ENCODE data around the gene LPCAT1.

The LPCAT1 gene

GRCh38 chr5:1420211-1421195 is 103.3 kb downstream of the LPCAT1 start:
- Histone ChIP-seq H3K9ac (ENCODE audit: low read length in 5 of 5) (no peak overlapping the region), H3K36me3 (ENCODE audit: control insufficient read depth in 5 of 5, insufficient read depth in 5 of 5, low read length in 5 of 5) (no peaks in the 10 kb centered on the region), H3K4me1 (ENCODE audit: control insufficient read depth in 5 of 5, insufficient read depth in 5 of 5, low read length in 5 of 5) (peaks cover 0 to 19% (median 9%) of the 10 kb centered on the region in 5 donors)

GRCh38 chr5:1419476-1420210 is 104.1 kb downstream of the LPCAT1 start:
- H3K9me3 ChIP-seq (ENCODE audit: control insufficient read depth in 5 of 5, low read length in 5 of 5): peaks cover 0 to 3% (median 0%) of the 10 kb centered on the region in 5 donors
- no peaks in the 10 kb centered on the region for H3K27me3 ChIP-seq (ENCODE audit: control insufficient read depth in 5 of 5, insufficient read depth in 4 of 5, low read length in 5 of 5)
- peaks cover 0 to 16% (median 9%) of the 10 kb centered on the region in 5 donors for H3K4me1 ChIP-seq (ENCODE audit: control insufficient read depth in 5 of 5, insufficient read depth in 5 of 5, low read length in 5 of 5)
- no peak overlapping the region for H3K9ac ChIP-seq (ENCODE audit: low read length in 5 of 5)
- H3K36me3 ChIP-seq (ENCODE audit: control insufficient read depth in 5 of 5, insufficient read depth in 5 of 5, low read length in 5 of 5): no peaks in the 10 kb centered on the region
- no peak overlapping the region for H3K4me3 ChIP-seq (ENCODE audit: low read depth in 1 of 5, low read length in 5 of 5)
- no peak overlapping the region for H3K27ac ChIP-seq (ENCODE audit: low read depth, low read length)

More at GRCh38 chr5:1420211-1421195, 103.3 kb downstream of the LPCAT1 start:
- no peak overlapping the region for H3K27ac ChIP-seq (ENCODE audit: low read depth, low read length)
- no peak overlapping the region for H3K4me3 ChIP-seq (ENCODE audit: low read depth in 1 of 5, low read length in 5 of 5)
- no peaks in the 10 kb centered on the region for H3K27me3 ChIP-seq (ENCODE audit: control insufficient read depth in 5 of 5, insufficient read depth in 4 of 5, low read length in 5 of 5)
- peaks cover 0 to 5% (median 0%) of the 10 kb centered on the region in 5 donors for H3K9me3 ChIP-seq (ENCODE audit: control insufficient read depth in 5 of 5, low read length in 5 of 5)

GRCh38 chr5:1418921-1419280 is 104.9 kb downstream of the LPCAT1 start:
- H3K4me1 ChIP-seq (ENCODE audit: control insufficient read depth in 5 of 5, insufficient read depth in 5 of 5, low read length in 5 of 5): peaks cover 0 to 12% (median 9%) of the 10 kb centered on the region in 5 donors
- H3K36me3 ChIP-seq (ENCODE audit: control insufficient read depth in 5 of 5, insufficient read depth in 5 of 5, low read length in 5 of 5): no peaks in the 10 kb centered on the region
- H3K27ac ChIP-seq (ENCODE audit: low read depth, low read length): no peak overlapping the region
- no peak overlapping the region for H3K9ac ChIP-seq (ENCODE audit: low read length in 5 of 5)
- H3K9me3 ChIP-seq (ENCODE audit: control insufficient read depth in 5 of 5, low read length in 5 of 5): peaks cover 0 to 3% (median 0%) of the 10 kb centered on the region in 5 donors
- H3K27me3 ChIP-seq (ENCODE audit: control insufficient read depth in 5 of 5, insufficient read depth in 4 of 5, low read length in 5 of 5): peaks cover 0 to 2% (median 2%) of the 10 kb centered on the region in 5 donors
- H3K4me3 ChIP-seq (ENCODE audit: low read depth in 1 of 5, low read length in 5 of 5): no peak overlapping the region

- peaks cover 0 to 3% (median 0%) of the 10 kb centered on the region in 5 donors for H3K9me3 ChIP-seq (ENCODE audit: control insufficient read depth in 5 of 5, low read length in 5 of 5)
- H3K36me3 ChIP-seq (ENCODE audit: control insufficient read depth in 5 of 5, insufficient read depth in 5 of 5, low read length in 5 of 5): no peaks in the 10 kb centered on the region
- H3K27ac ChIP-seq (ENCODE audit: low read depth, low read length): no peak overlapping the region
- H3K27me3 ChIP-seq (ENCODE audit: control insufficient read depth in 5 of 5, insufficient read depth in 4 of 5, low read length in 5 of 5): peaks cover 0 to 6% (median 3%) of the 10 kb centered on the region in 5 donors
- H3K9ac ChIP-seq (ENCODE audit: low read length in 5 of 5): no peak overlapping the region
- peaks cover 0 to 12% (median 9%) of the 10 kb centered on the region in 5 donors for H3K4me1 ChIP-seq (ENCODE audit: control insufficient read depth in 5 of 5, insufficient read depth in 5 of 5, low read length in 5 of 5)
- no peak overlapping the region for H3K4me3 ChIP-seq (ENCODE audit: low read depth in 1 of 5, low read length in 5 of 5)
Measured at GRCh38 chr5:1418238-1418920, 105.4 kb downstream of the LPCAT1 start.

- Histone ChIP-seq H3K9ac (ENCODE audit: low read length in 5 of 5) (no peak overlapping the region), H3K9me3 (ENCODE audit: control insufficient read depth in 5 of 5, low read length in 5 of 5) (peaks cover 0 to 3% (median 0%) of the 10 kb centered on the region in 5 donors), H3K36me3 (ENCODE audit: control insufficient read depth in 5 of 5, insufficient read depth in 5 of 5, low read length in 5 of 5) (no peaks in the 10 kb centered on the region), H3K27ac (ENCODE audit: low read depth, low read length) (no peak overlapping the region), H3K4me1 (ENCODE audit: control insufficient read depth in 5 of 5, insufficient read depth in 5 of 5, low read length in 5 of 5) (peaks cover 0 to 12% (median 9%) of the 10 kb centered on the region in 5 donors), H3K27me3 (ENCODE audit: control insufficient read depth in 5 of 5, insufficient read depth in 4 of 5, low read length in 5 of 5) (peaks cover 0 to 11% (median 3%) of the 10 kb centered on the region in 5 donors), H3K4me3 (ENCODE audit: low read depth in 1 of 5, low read length in 5 of 5) (no peak overlapping the region)
Measured at GRCh38 chr5:1417586-1418225, 106.1 kb downstream of the LPCAT1 start.

- no peak overlapping the region for H3K27ac ChIP-seq (ENCODE audit: low read depth, low read length)
- no peaks in the 10 kb centered on the region for H3K36me3 ChIP-seq (ENCODE audit: control insufficient read depth in 5 of 5, insufficient read depth in 5 of 5, low read length in 5 of 5)
- peaks cover 0 to 12% (median 9%) of the 10 kb centered on the region in 5 donors for H3K4me1 ChIP-seq (ENCODE audit: control insufficient read depth in 5 of 5, insufficient read depth in 5 of 5, low read length in 5 of 5)
- no peak overlapping the region for H3K9ac ChIP-seq (ENCODE audit: low read length in 5 of 5)
- peaks cover 0 to 3% (median 0%) of the 10 kb centered on the region in 5 donors for H3K9me3 ChIP-seq (ENCODE audit: control insufficient read depth in 5 of 5, low read length in 5 of 5)
- H3K27me3 ChIP-seq (ENCODE audit: control insufficient read depth in 5 of 5, insufficient read depth in 4 of 5, low read length in 5 of 5): peaks cover 0 to 19% (median 8%) of the 10 kb centered on the region in 5 donors
- no peak overlapping the region for H3K4me3 ChIP-seq (ENCODE audit: low read depth in 1 of 5, low read length in 5 of 5)
Measured at GRCh38 chr5:1416856-1417469, 106.8 kb downstream of the LPCAT1 start.

GRCh38 chr5:1415626-1416360 is 108.0 kb downstream of the LPCAT1 start:
- Histone ChIP-seq H3K4me3 (ENCODE audit: low read depth in 1 of 5, low read length in 5 of 5) (no peak overlapping the region), H3K36me3 (ENCODE audit: control insufficient read depth in 5 of 5, insufficient read depth in 5 of 5, low read length in 5 of 5) (no peaks in the 10 kb centered on the region), H3K27me3 (ENCODE audit: control insufficient read depth in 5 of 5, insufficient read depth in 4 of 5, low read length in 5 of 5) (peaks cover 0 to 23% (median 10%) of the 10 kb centered on the region in 5 donors), H3K4me1 (ENCODE audit: control insufficient read depth in 5 of 5, insufficient read depth in 5 of 5, low read length in 5 of 5) (peaks cover 0 to 9% (median 6%) of the 10 kb centered on the region in 5 donors), H3K27ac (ENCODE audit: low read depth, low read length) (no peak overlapping the region), H3K9ac (ENCODE audit: low read length in 5 of 5) (no peak overlapping the region), H3K9me3 (ENCODE audit: control insufficient read depth in 5 of 5, low read length in 5 of 5) (peaks cover 0 to 3% (median 0%) of the 10 kb centered on the region in 5 donors)

GRCh38 chr5:1415059-1415425 is 108.7 kb downstream of the LPCAT1 start:
- H3K27ac ChIP-seq (ENCODE audit: low read depth, low read length): no peak overlapping the region
- H3K27me3 ChIP-seq (ENCODE audit: control insufficient read depth in 5 of 5, insufficient read depth in 4 of 5, low read length in 5 of 5): peaks cover 0 to 23% (median 11%) of the 10 kb centered on the region in 5 donors
- H3K9me3 ChIP-seq (ENCODE audit: control insufficient read depth in 5 of 5, low read length in 5 of 5): peaks cover 0 to 3% (median 0%) of the 10 kb centered on the region in 5 donors
- no peak overlapping the region for H3K9ac ChIP-seq (ENCODE audit: low read length in 5 of 5)
- peaks cover 0 to 1% (median 0%) of the 10 kb centered on the region in 5 donors for H3K4me1 ChIP-seq (ENCODE audit: control insufficient read depth in 5 of 5, insufficient read depth in 5 of 5, low read length in 5 of 5)
- H3K4me3 ChIP-seq (ENCODE audit: low read depth in 1 of 5, low read length in 5 of 5): no peak overlapping the region
- no peaks in the 10 kb centered on the region for H3K36me3 ChIP-seq (ENCODE audit: control insufficient read depth in 5 of 5, insufficient read depth in 5 of 5, low read length in 5 of 5)
